Measurements from ENCODE around the gene ZNF575.
A peak's percentile ranks its signal among the peaks of the same experiment; 100 is the strongest.

The ZNF575 gene

GRCh38 chr19:43532962-43533545 lies at the start of gene ZNF575:
ZNF575 (plus strand) TSS chr19:43533188; CDS start chr19:43534423, 1,235 bp downstream.
- peak; percentile 95 for DNase-seq (ENCODE audit: low spot score)

GRCh38 chr19:43483281-43483680 lies 49.7 kb upstream of the ZNF575 start:
- DNase-seq (ENCODE audit: low spot score), result no peak

- DNase-seq (ENCODE audit: low spot score), result no peak
These were observed 47.0 kb upstream of the ZNF575 start for GRCh38 chr19:43485951-43486350.

GRCh38 chr19:43486412-43486811 lies 46.6 kb upstream of the ZNF575 start:
- DNase-seq (ENCODE audit: low spot score), result no peak

GRCh38 chr19:43488179-43488578 lies 44.8 kb upstream of the ZNF575 start:
- no peak for DNase-seq (ENCODE audit: low spot score)

- no peak for DNase-seq (ENCODE audit: low spot score)
These were observed 43.7 kb upstream of the ZNF575 start for GRCh38 chr19:43489310-43489709.

GRCh38 chr19:43489979-43490599 lies 42.9 kb upstream of the ZNF575 start:
- DNase-seq (ENCODE audit: low spot score), result no peak

GRCh38 chr19:43490759-43491158 lies 42.2 kb upstream of the ZNF575 start:
- DNase-seq (ENCODE audit: low spot score), result no peak

GRCh38 chr19:43495082-43495481 lies 37.9 kb upstream of the ZNF575 start:
- DNase-seq (ENCODE audit: low spot score), result no peak

GRCh38 chr19:43496960-43497359 lies 36.0 kb upstream of the ZNF575 start:
- no peak for DNase-seq (ENCODE audit: low spot score)

- no peak for DNase-seq (ENCODE audit: low spot score)
These were observed 34.6 kb upstream of the ZNF575 start for GRCh38 chr19:43498233-43498842.

GRCh38 chr19:43499042-43499441 lies 33.9 kb upstream of the ZNF575 start:
- no peak for DNase-seq (ENCODE audit: low spot score)

- no peak for DNase-seq (ENCODE audit: low spot score)
These were observed 31.1 kb upstream of the ZNF575 start for GRCh38 chr19:43501661-43502418.

GRCh38 chr19:43502419-43502976 lies 30.5 kb upstream of the ZNF575 start:
- no peak for DNase-seq (ENCODE audit: low spot score)

GRCh38 chr19:43503501-43504425 lies 29.2 kb upstream of the ZNF575 start:
- DNase-seq (ENCODE audit: low spot score), result peak; percentile 93

- DNase-seq (ENCODE audit: low spot score), result no peak
These were observed 28.4 kb upstream of the ZNF575 start, which contains the start of gene PHLDB3 for GRCh38 chr19:43504426-43505185. PHLDB3 (minus strand) TSS chr19:43504746; CDS start chr19:43504118, 628 bp downstream.

GRCh38 chr19:43505186-43505456 lies 27.9 kb upstream of the ZNF575 start:
- DNase-seq (ENCODE audit: low spot score), result no peak

- no peak for DNase-seq (ENCODE audit: low spot score)
These were observed 27.0 kb upstream of the ZNF575 start for GRCh38 chr19:43505941-43506340.

- DNase-seq (ENCODE audit: low spot score), result no peak
These were observed 26.4 kb upstream of the ZNF575 start for GRCh38 chr19:43506629-43507028.

GRCh38 chr19:43507880-43508279 lies 25.1 kb upstream of the ZNF575 start:
- DNase-seq (ENCODE audit: low spot score), result no peak

GRCh38 chr19:43510713-43511112 lies 22.3 kb upstream of the ZNF575 start:
- DNase-seq (ENCODE audit: low spot score), result no peak
